Measurements from ENCODE around the gene ZNF841.

DNA sequence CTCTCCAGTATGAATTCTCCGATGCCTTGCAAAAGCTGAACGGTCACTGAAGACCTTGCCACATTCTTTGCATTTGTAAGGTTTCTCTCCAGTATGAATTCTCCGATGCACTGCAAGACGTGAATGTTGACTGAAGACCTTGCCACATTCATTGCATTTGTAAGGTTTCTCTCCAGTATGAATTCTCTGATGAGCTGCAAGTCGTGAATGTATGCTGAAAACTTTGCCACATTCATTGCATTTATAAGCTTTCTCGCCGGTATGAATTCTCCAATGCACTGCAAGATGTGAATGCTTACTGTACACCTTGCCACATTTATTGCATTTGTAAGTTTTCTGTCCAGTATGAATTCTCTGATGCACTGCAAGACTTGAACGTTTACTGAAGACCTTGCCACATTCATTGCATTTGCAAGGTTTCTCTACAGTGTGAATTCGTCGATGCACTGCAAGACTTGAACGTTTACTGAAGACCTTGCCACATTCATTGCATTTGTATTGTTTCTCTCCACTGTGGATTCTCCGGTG lies 20.0 kb upstream of the ZNF841 start:
- TF ChIP-seq POLR2AphosphoS5 (IDR thresholded peaks at IDR 0.05) (no peak), POLR2A (IDR thresholded peaks at IDR 0.05) (no peak)
- TF ChIP-seq, protein P1, sequence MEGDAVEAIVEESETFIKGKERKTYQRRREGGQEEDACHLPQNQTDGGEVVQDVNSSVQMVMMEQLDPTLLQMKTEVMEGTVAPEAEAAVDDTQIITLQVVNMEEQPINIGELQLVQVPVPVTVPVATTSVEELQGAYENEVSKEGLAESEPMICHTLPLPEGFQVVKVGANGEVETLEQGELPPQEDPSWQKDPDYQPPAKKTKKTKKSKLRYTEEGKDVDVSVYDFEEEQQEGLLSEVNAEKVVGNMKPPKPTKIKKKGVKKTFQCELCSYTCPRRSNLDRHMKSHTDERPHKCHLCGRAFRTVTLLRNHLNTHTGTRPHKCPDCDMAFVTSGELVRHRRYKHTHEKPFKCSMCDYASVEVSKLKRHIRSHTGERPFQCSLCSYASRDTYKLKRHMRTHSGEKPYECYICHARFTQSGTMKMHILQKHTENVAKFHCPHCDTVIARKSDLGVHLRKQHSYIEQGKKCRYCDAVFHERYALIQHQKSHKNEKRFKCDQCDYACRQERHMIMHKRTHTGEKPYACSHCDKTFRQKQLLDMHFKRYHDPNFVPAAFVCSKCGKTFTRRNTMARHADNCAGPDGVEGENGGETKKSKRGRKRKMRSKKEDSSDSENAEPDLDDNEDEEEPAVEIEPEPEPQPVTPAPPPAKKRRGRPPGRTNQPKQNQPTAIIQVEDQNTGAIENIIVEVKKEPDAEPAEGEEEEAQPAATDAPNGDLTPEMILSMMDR (IDR thresholded peaks at IDR 0.05) = no peak
